Motor neuron (in vitro differentiated cells): ENCODE results near the gene R3HDM2. TPM values are rescaled to one million over a fixed set of nuclear protein-coding genes. Genes with fewer than 3 reads are reported as not detected.
"Not testable (repeated sequence)": the region's sequence is repeated elsewhere in the genome, so short reads cannot be mapped to it uniquely, and the experiment has no call there.

ENCODE experiments used
- ATAC-seq, 8 experiments: fragments of 200-7000 bp; cut with Tn5 transposase; replicated peaks in 6 of 8; 2 replicates each; pipeline ENCODE4 v1.8.0; 2021; ENCODE audit warnings: mild to moderate bottlenecking in 8 of 8, moderate library complexity in 8 of 8
- H3K27ac ChIP-seq, 2 donors: fragments of 250-450 bp; sonication (Bioruptor Pico); 2 replicates each; pipeline ENCODE4 v1.9.0; 2021; ENCODE audit warnings: antibody characterized with exemption in 2 of 2, mild to moderate bottlenecking in 2 of 2, moderate library complexity in 1 of 2
- H3K4me1 ChIP-seq, 2 donors: fragments of 250-450 bp; sonication (Bioruptor Pico); replicated peaks in 1 of 2; 2 replicates each; pipeline ENCODE4 v1.6.1; 2021; ENCODE audit warnings: antibody characterized with exemption in 2 of 2, mild to moderate bottlenecking in 2 of 2, moderate library complexity in 1 of 2
- H3K4me3 ChIP-seq, 5 donors: fragments of 250-450 bp; sonication (Bioruptor Pico); 2 replicates each; pipeline ENCODE4 v1.9.0; 2021; ENCODE audit warnings: antibody characterized with exemption in 5 of 5, mild to moderate bottlenecking in 5 of 5, moderate library complexity in 4 of 5
- WGBS, 10 experiments: fragments of 450-650 bp; shearing (Covaris generic); methylation state at CpG; one replicate each; pipeline ENCODE4 v1.0.0; 2022; 5-methylcytosine and 5-hydroxymethylcytosine counted together
- in situ Hi-C, 9 experiments: fragments of 400-800 bp; cut with MboI; loops; one replicate each; pipeline ENCODE4 v1.15.0; 2021; ENCODE audit warnings: low sequenced_read_pairs in 9 of 9, low pct_unique_long_range_greater_than_20kb in 2 of 9; ENCODE audit not compliant: unreplicated experiment in 9 of 9
- total RNA-seq, 8 experiments: library from RNA; unstranded; fragments of 300-600 nt; gene quantifications; 2 replicates each; pipeline versions ENCODE4 v1.2.3 to v1.2.4, GENCODE V29; 2022

Gene R3HDM2
- total RNA-seq, 8 experiments from 2014 or later = 14.7 to 75.2 (median 31.6) TPM

DNA sequence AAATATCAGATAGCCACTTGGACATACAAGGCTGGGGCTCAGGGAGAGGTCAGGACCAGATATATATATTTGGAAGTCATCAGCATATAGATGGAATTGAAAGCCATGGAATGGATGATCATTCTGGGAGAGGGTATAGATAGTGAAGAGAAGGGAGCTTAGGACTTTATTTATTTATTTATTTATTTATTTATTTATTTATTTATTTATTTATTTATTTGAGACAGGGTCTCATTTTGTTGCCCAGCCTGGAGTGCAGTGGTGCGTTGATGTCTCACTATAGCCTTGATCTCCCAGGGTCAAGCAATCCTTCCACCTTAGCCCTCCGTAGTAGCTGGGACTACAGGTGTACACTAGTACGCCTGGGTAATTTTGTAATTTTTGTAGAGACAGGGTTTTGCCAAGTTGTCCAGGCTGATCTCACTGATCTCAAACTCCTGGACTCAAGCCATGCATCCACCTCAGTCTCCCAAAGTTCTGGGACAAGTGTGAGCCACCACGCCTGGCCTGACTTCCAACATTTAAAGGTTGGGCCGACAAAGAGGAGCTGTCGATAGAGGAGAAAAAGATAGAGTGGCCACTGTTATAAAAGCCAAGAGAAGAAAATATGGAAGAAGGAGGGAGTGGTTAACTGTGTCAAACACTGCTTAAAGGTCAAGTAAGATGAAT is 15.6 kb upstream of the R3HDM2 start:
- in situ Hi-C loops = loop anchor here in 1 of 9 experiments (25.0 kb wide), 1 partner anchor 134 kb away; no protein-coding TSS in a partner anchor
- WGBS, 10 experiments = 81 to 100% (median 94%) methylated on average over 1 to 6 of the region's 6 CpGs
- ATAC-seq = no peak
- H3K4me1 ChIP-seq = no peaks in the 10 kb centered on the region
- H3K27ac ChIP-seq = no peak overlapping the region
- no peak overlapping the region for H3K4me3 ChIP-seq

DNA sequence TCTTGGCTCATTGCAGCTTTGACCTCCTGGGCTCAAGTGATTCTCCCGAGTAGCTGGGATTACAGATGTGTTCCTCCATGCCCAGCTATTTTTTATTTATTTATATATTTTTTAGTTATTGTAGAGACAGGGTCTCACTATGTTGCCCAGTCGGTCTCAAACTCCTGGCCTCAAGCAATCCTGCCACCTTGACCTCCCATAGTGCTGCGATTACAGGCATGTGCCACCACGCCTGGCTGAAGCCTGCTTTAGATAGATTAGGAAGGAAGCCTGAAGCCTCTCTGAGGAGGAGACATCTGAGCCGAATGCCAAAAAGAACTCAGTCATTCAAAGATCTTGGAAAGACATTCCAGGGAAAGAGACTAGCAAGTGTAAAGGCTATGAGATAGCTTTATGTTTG is 13.9 kb upstream of the R3HDM2 start:
- ATAC-seq = no peak
- H3K4me3 ChIP-seq = no peak overlapping the region
- H3K27ac ChIP-seq = no peak overlapping the region
- 0 to 98% (median 81%) methylated on average over 1 to 5 of the region's 5 CpGs for WGBS, 10 experiments
- in situ Hi-C loops = loop anchor here in 1 of 9 experiments (25.0 kb wide), 1 partner anchor 132 kb away; no protein-coding TSS in a partner anchor
- no peaks in the 10 kb centered on the region for H3K4me1 ChIP-seq

DNA sequence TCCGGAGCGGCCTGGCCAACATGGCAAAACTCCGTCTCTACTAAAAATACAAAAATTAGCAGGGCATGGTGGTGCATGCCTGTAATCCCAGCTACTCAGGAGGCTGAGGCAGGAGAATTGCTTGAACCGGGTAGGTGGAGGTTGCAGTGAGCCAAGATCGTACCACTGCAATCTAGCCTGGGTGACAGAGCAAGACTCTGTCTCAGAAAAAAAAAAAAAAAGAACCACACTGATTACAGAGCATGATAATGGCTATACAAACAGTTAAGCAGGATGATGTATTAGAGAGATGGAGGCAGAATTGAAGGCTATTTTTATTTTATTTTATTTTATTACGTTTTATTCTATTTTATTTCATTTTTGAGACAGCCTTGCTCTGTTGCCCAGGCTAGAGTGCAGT is 13.5 kb upstream of the R3HDM2 start:
- H3K4me1 ChIP-seq, H3K4me3 ChIP-seq, H3K27ac ChIP-seq, ATAC-seq: not testable (repeated sequence)
- in situ Hi-C loops = loop anchor here in 1 of 9 experiments (25.0 kb wide), 1 partner anchor 132 kb away; no protein-coding TSS in a partner anchor
- 0 to 100% (median 73%) methylated on average over 1 to 5 of the region's 6 CpGs; no CpG with 5 or more reads in 1 of the 10 experiments for WGBS, 10 experiments

DNA sequence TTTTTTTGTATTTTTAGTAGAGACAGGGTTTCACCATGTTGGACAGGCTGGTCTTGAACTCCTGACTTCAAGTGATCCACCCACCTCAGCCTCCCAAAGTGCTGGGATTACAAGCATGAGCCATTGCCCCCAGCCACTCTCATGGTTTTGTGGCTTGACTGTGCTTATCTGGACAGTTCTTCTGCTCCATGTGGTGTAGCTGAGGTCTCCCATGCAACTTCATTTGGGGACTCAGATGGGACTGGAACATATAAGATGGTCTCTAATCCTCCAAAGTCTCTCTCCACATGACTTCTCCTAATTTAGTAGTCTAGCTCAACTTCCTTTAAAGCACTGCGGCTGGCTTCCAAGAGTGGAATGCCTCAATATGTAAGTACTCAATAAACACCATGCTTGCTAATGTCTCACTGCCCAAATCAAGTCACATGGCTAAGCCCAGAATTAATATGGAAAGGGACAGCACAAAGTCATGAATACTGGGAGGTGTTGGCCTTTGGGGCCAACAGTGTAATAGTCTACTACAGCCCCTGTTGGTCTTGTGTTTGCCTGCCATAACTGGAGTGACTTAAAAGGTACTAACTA is 11.1 kb upstream of the R3HDM2 start:
- peak in 2 of 8 experiments; percentile 65 to 86 for ATAC-seq
- 0 to 100% (median 29%) methylated on average over 1 of the region's 1 CpG; no CpG with 5 or more reads in 4 of the 10 experiments for WGBS, 10 experiments

DNA sequence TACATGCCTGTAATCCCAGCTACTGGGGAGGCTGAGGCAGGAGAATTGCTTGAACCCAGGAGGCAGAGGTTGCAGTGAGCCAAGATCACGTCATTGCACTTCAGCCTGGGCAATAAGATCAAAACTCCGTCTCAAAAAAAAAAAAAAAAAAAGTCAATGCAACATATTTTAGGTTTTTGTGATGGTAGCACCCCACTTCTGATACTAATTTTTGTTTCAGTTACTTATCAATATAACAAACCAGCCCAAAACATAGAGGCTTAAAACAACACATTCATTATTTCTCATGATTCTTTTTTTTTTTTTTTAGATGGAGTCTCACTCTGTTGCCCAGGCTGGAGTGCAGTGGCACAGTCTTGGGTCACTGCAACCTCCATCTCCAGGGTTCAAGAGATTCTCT is 10.6 kb upstream of the R3HDM2 start:
- in situ Hi-C loops = loop anchor here in 1 of 9 experiments (25.0 kb wide), 1 partner anchor 129 kb away; no protein-coding TSS in a partner anchor
- ATAC-seq, H3K27ac ChIP-seq, H3K4me1 ChIP-seq, H3K4me3 ChIP-seq: not testable (repeated sequence)
- WGBS, 10 experiments = 40 to 100% (median 81%) methylated on average over 1 to 2 of the region's 2 CpGs; no CpG with 5 or more reads in 5 of the 10 experiments

More for the DNA sequence above, 11.1 kb upstream of the R3HDM2 start:
- in situ Hi-C loops = loop anchor here in 1 of 9 experiments (25.0 kb wide), 1 partner anchor 130 kb away; no protein-coding TSS in a partner anchor
- Histone ChIP-seq H3K4me3 (no peak overlapping the region), H3K27ac (no peak overlapping the region), H3K4me1 (no peaks in the 10 kb centered on the region)

DNA sequence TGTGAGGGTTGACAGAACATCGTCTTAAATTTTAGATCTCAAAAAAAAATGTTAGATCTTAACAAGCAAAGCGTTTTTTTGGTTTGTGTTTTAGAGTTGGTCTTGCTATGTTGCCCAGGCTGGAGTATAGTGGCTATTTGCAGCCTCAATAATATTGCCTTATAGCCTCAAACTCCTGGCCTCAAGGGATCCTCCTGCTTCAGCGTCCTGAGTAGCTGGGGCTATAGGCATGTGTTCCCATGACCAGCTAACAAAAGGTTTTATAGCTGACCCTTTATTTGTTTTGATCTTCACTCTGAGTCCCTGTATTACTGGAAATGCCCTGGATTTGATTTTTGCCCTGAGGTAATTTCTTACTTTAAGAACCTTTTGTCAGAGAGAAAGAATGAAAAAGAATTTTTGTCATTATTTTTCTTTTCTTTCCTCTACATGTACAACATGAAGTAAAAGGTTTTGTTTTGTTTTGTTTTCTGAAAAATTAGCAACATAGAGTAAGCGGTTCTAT is 9.0 kb upstream of the R3HDM2 start:
- in situ Hi-C loops = loop anchor here in 1 of 9 experiments (25.0 kb wide), 1 partner anchor 128 kb away; no protein-coding TSS in a partner anchor
- Histone ChIP-seq H3K27ac (no peak overlapping the region), H3K4me3 (no peak overlapping the region), H3K4me1 (no peaks in the 10 kb centered on the region)
- no peak for ATAC-seq
- WGBS, 10 experiments = 46 to 100% (median 71%) methylated on average over 1 to 4 of the region's 4 CpGs

DNA sequence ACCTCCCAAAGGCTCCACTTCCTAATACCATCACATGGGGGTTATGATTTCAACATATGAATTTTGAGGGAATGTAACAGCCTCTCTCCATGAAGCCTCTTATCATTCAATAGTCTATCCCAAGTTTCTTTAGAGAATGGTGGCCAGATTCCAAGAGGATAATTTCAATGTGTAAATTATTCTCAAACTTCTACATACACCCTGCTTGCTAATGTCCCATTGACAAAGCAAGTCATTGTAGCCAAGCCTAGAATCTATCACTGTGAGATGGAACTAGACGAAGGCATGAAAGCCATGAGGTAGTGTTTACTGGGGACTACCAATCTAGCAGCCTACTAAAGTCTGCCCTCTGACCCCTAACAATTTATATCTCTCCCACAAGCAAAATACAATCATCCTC is 7.6 kb upstream of the R3HDM2 start:
- Histone ChIP-seq H3K27ac (no peak overlapping the region), H3K4me1 (no peaks in the 10 kb centered on the region), H3K4me3 (no peak overlapping the region)
- in situ Hi-C loops = loop anchor here in 1 of 9 experiments (25.0 kb wide), 1 partner anchor 126 kb away; no protein-coding TSS in a partner anchor
- 29 to 50% (median 31%) methylated on average over 1 of the region's 1 CpG; no CpG with 5 or more reads in 7 of the 10 experiments for WGBS, 10 experiments
- ATAC-seq = peak in 3 of 8 experiments; percentile 40 to 73 (median 70)

DNA sequence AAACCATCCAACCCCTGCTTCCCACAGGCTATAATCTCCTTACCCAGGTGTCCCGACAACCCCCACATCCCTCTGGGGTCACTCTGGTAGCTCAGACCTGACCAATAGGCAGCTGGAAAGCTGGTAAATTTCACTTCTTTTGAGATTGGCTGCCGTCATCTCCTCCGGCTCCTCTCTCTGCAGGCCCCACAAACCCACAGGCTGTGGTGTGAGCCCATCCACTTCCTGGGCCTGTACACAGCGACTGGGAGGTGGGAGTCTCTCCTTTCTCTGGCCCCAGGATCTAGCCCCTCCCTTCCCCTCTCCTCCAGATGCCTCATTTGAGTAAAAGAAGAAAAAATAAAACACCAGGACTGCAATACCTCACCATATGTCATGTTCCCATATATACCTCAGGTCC is 4.5 kb upstream of the R3HDM2 start:
- WGBS, 10 experiments = 61 to 83% (median 80%) methylated on average over 1 to 3 of the region's 4 CpGs; no CpG with 5 or more reads in 5 of the 10 experiments
- peaks cover 2 to 6% of the 10 kb centered on the region in 2 donors for H3K4me1 ChIP-seq
- H3K27ac ChIP-seq = no peak overlapping the region
- no peak for ATAC-seq
- H3K4me3 ChIP-seq = no peak overlapping the region
- in situ Hi-C loops = loop anchor here in 1 of 9 experiments (25.0 kb wide), 1 partner anchor 123 kb away; no protein-coding TSS in a partner anchor

DNA sequence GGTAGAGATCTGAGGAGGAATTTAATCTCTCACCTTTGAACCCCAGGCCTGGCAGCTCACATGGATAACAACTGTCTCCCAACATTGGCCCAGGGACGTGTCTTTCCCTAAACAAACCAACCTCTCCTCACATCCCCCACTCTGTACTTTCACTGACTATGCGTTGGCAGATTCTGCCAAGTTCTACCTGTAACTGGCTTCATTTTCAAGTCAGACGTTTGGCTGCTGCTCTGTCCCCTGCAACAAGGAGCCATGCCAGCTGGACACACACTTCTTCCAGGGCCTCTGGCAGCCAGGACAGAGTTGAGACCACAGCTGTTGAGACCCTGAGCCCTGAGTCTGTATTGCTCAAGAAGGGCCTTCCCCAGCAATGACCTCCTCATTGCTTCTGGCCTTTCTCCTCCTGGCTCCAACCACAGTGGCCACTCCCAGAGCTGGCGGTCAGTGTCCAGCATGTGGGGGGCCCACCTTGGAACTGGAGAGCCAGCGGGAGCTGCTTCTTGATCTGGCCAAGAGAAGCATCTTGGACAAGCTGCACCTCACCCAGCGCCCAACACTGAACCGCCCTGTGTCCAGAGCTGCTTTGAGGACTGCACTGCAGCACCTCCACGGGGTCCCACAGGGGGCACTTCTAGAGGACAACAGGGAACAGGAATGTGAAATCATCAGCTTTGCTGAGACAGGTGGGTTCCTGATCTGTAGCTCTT is 3.8 kb upstream of the R3HDM2 start, which contains the start of gene INHBC:
Gene INHBC (plus strand): TSS at position 268 of the 707 bp plus-strand sequence. CDS start 103 bp downstream, at position 371.
- peaks cover 2 to 6% of the 10 kb centered on the region in 2 donors for H3K4me1 ChIP-seq
- in situ Hi-C loops = loop anchor here in 1 of 9 experiments (25.0 kb wide), 1 partner anchor 122 kb away; no protein-coding TSS in a partner anchor

DNA sequence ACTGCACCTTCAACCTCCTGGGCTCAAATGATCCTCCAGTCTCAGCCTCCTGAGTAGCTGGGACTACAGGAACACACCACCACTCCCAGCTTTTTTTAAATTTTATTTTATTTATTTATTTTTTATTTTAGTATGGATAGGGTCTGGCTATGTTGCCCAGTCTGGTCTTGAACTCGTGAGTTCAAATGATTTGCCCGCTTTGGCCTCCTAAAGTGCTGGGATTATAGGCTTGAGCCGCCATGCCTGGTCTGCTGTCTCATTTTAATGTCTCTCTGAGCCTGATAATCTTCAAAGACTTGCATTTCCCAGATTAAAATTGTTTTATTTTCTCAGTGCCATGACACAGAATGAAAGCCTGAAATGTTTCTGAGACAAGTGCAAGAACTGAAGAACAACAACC is 2.5 kb upstream of the R3HDM2 start:
- Histone ChIP-seq H3K4me1 (peaks cover 2 to 6% of the 10 kb centered on the region in 2 donors), H3K27ac (no peak overlapping the region), H3K4me3 (no peak overlapping the region)
- in situ Hi-C loops = loop anchor here in 1 of 9 experiments (25.0 kb wide), 1 partner anchor 121 kb away; no protein-coding TSS in a partner anchor
- WGBS, 10 experiments = 79 to 100% (median 85%) methylated on average over 1 to 3 of the region's 3 CpGs; no CpG with 5 or more reads in 1 of the 10 experiments
- no peak for ATAC-seq

More for the DNA sequence above, 3.8 kb upstream of the R3HDM2 start, which contains the start of gene INHBC:
- Histone ChIP-seq H3K4me3 (no peak within 1 kb of the TSS), H3K27ac (no peak within 1 kb of the TSS)
- no peak for ATAC-seq
- 28 to 90% (median 77%) methylated on average over 2 to 7 of the region's 8 CpGs; no CpG with 5 or more reads in 4 of the 10 experiments for WGBS, 10 experiments

DNA sequence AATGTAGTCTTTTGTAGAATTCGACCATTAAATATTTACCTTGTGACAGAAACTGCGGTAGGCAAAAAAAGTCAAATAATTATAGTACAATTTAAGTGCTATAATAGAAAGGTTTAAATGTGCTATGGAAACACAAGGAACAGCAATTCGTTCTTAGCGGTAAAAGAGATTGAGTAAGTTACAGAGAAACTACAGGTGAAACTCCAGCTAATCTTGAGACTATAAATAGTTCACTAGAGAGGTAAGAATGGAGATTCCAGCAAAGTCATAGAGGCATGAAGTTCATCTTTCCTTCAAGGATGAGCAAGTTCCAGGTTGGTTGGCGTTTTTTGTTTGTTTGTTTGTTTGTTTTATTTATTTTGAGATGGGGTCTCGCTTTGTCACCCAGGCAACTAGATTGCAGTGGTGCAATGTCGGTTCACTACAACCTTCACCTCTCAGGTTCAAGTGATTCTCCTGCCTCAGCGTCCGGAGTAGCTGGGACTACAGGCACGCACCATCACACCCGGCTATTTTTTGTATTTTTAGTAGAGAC is 878 bp upstream of the R3HDM2 start:
- H3K4me1 ChIP-seq = peaks cover 2 to 6% of the 10 kb centered on the region in 2 donors
- H3K4me3 ChIP-seq = peak overlapping the region in 4 of 5 donors; percentile 66 to 90 (median 81)
- WGBS, 10 experiments = 84 to 100% (median 90%) methylated on average over 1 to 10 of the region's 11 CpGs
- in situ Hi-C loops = loop anchor here in 1 of 9 experiments (25.0 kb wide), 1 partner anchor 119 kb away; no protein-coding TSS in a partner anchor
- no peak overlapping the region for H3K27ac ChIP-seq
- no peak for ATAC-seq
